ENCODE results near the gene CEP120. TPM values are rescaled to one million over a fixed set of nuclear protein-coding genes. Genes with fewer than 3 reads are reported as not detected.

Gene CEP120
- total and polyA plus RNA-seq, 2 of the 4 experiments (the other 2 are of a cell fraction), result 6.7 to 46.1 TPM

GRCh38 chr5:123448743-123449142, 25.5 kb upstream of the CEP120 start:
- ATAC-seq (ENCODE audit: low read depth) (no peak), DNase-seq (no peak)
- H3K79me1 ChIP-seq (ENCODE audit: low read depth in 1 of 2, low read length in 2 of 2), result no peaks in the 10 kb centered on the region
- no peaks in the 10 kb centered on the region for H3K36me3 ChIP-seq (ENCODE audit: control insufficient read depth, insufficient read depth, low read length)
- BruUV-seq (replicated peaks), result no TSS peak
- no peaks in the 10 kb centered on the region for H3K9me1 ChIP-seq (ENCODE audit: insufficient read depth, low read length)
- peaks cover 1% of the 10 kb centered on the region; the same call in 1 of the 2 replicates for H3K4me1 ChIP-seq (ENCODE audit: control insufficient read depth, insufficient read depth, low read length)
- ChIA-PET CTCF (no interaction called here), POLR2A (ENCODE audit: unreplicated experiment) (no interaction called here)
- no peak overlapping the region for H2BK120ac ChIP-seq (ENCODE audit: low read depth, low read length)
- intact Hi-C loops (cut with micrococcal nuclease) (no loop called here), in situ Hi-C loops (cut with MboI; ENCODE audit: low sequenced_read_pairs) (no loop called here), dilution Hi-C loops (cut with HindIII; ENCODE audit: low sequenced_read_pairs, unreplicated experiment) (no loop called here)
- no peak overlapping the region for H2BK20ac ChIP-seq (ENCODE audit: low read depth, low read length)
- no peak overlapping the region for H3K9ac ChIP-seq (ENCODE audit: low read depth, low read length)
- no peaks in the 10 kb centered on the region for H3K9me3 ChIP-seq (ENCODE audit: control insufficient read depth, insufficient read depth, low read length)
- H3K4me2 ChIP-seq (ENCODE audit: low read depth, low read length), result no peak overlapping the region
- no peak overlapping the region for H3K18ac ChIP-seq (ENCODE audit: low read depth, low read length)
- no peak overlapping the region for H3K23ac ChIP-seq (ENCODE audit: low read depth, low read length)
- WGBS, 2 experiments (ENCODE audit: extremely low coverage in 2 of 2, insufficient read length in 1 of 2), result no CpG with 5 or more reads among the region's 6 CpGs
- no peak overlapping the region for H3K14ac ChIP-seq (replicated peaks; ENCODE audit: low read depth, low read length)
- H2AK5ac ChIP-seq (ENCODE audit: low read depth, low read length), result no peak overlapping the region
- TF ChIP-seq FOS (IDR thresholded peaks at IDR 0.05; ENCODE audit: low read depth, low read length) (no peak), POLR2A (IDR thresholded peaks at IDR 0.05; ENCODE audit: low read depth, low read length) (no peak), MXI1 (IDR thresholded peaks at IDR 0.05; ENCODE audit: borderline replicate concordance, low read depth, low read length) (no peak), RAD21 (IDR thresholded peaks at IDR 0.05; ENCODE audit: low read length) (no peak), MAZ (IDR thresholded peaks at IDR 0.05; ENCODE audit: borderline replicate concordance, low read depth, low read length) (no peak), RCOR1 (IDR thresholded peaks at IDR 0.05; ENCODE audit: insufficient replicate concordance, low read length) (no peak), NFE2L2 (IDR thresholded peaks at IDR 0.05; ENCODE audit: low read depth, low read length) (no peak), RFX5 (IDR thresholded peaks at IDR 0.05; ENCODE audit: low read depth, low read length) (no peak), SMC3 (IDR thresholded peaks at IDR 0.05; ENCODE audit: low read depth, low read length) (no peak), CHD1 (IDR thresholded peaks at IDR 0.05; ENCODE audit: low read depth, low read length) (no peak)
- TF ChIP-seq, protein P1, sequence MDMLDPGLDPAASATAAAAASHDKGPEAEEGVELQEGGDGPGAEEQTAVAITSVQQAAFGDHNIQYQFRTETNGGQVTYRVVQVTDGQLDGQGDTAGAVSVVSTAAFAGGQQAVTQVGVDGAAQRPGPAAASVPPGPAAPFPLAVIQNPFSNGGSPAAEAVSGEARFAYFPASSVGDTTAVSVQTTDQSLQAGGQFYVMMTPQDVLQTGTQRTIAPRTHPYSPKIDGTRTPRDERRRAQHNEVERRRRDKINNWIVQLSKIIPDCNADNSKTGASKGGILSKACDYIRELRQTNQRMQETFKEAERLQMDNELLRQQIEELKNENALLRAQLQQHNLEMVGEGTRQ (IDR thresholded peaks at IDR 0.05; ENCODE audit: low read depth, low read length), result no peak
- H2BK15ac ChIP-seq (ENCODE audit: low read depth, low read length), result no peak overlapping the region
- H4K20me1 ChIP-seq (ENCODE audit: insufficient read depth, low read length), result no peaks in the 10 kb centered on the region
- H4K8ac ChIP-seq (ENCODE audit: low read depth in 2 of 2, low read length in 2 of 2), result no peak overlapping the region
- H3K27ac ChIP-seq (ENCODE audit: insufficient read depth, low read length), result no peak overlapping the region
- no peak overlapping the region for H2BK5ac ChIP-seq (ENCODE audit: low read depth, low read length, poor library complexity, severe bottlenecking)
- H3K56ac ChIP-seq (ENCODE audit: extremely low read depth, insufficient read depth, low read length), result no peak overlapping the region
- H2AFZ ChIP-seq (replicated peaks; ENCODE audit: low read length, poor library complexity), result no peak overlapping the region
- no peak overlapping the region for H4K91ac ChIP-seq (ENCODE audit: insufficient read depth, low read depth, low read length)
- no peaks in the 10 kb centered on the region for H3K27me3 ChIP-seq (ENCODE audit: control insufficient read depth, insufficient read depth, low read length)
- H2AK9ac ChIP-seq (replicated peaks; ENCODE audit: low read depth, low read length, poor library complexity), result no peak overlapping the region
- no peak overlapping the region for H3K4me3 ChIP-seq (ENCODE audit: insufficient read depth, low read depth, low read length)
- H3K4ac ChIP-seq (ENCODE audit: low read depth, low read length), result no peak overlapping the region
- no peak overlapping the region for H4K5ac ChIP-seq (ENCODE audit: low read depth, low read length)

Data from IMR-90 (cell line).